HepG2 (cell line): ENCODE data around the gene SNX12. TPM values are rescaled to one million over a fixed set of nuclear protein-coding genes. Genes with fewer than 3 reads are reported as not detected.

ENCODE experiments used
- ATAC-seq: fragments of 200-7000 bp; cut with Tn5 transposase; 3 replicates; pipeline ENCODE4 v1.9.1; 2020; ENCODE audit warnings: mild to moderate bottlenecking, moderate library complexity
- BruUV-seq: library from RNA; stranded (reverse); fragments of 400-500 nt; replicated peaks from 2 replicates; lab custom pipeline; 2021; lab: Mats Ljungman, UMichigan
- CTCF ChIA-PET: fragments of 300-600 bp; formaldehyde crosslinking; extraction: SDS; loops from one replicate; lab custom pipeline; 2021; ENCODE audit warnings: low total read pairs, inconsistent platforms, low intra/inter-chr PET ratio; lab: Yijun Ruan, JAX
- POLR2A ChIA-PET: fragments of 350-600 bp; sonication (Branson Sonifier 250); formaldehyde crosslinking; loops from one replicate; lab custom pipeline; 2020; ENCODE audit warnings: antibody characterized with exemption, inconsistent platforms; lab: Yijun Ruan, JAX
- DNase-seq: peaks from one replicate; pipeline ENCODE4 v3.0.0-alpha.2; 2015; ENCODE audit warnings: low spot score
- FAIRE-seq: peaks from 3 replicates; lab custom pipeline; 2011; peaks lifted over from hg19 to GRCh38; lab: Jason Lieb, UNC
- H2AFZ ChIP-seq: one replicate; pipeline ENCODE4 v1.6.1; 2011; ENCODE audit warnings: low read length, inconsistent platforms
- H3K27ac ChIP-seq: fragments of 300-600 bp; 3 replicates; pipeline ENCODE4 v1.8.0; 2011; ENCODE audit warnings: mixed run types, mild to moderate bottlenecking, mixed read lengths, low read length, inconsistent platforms; ENCODE audit not compliant: insufficient read depth; ENCODE audit errors: extremely low read length
- H3K27me3 ChIP-seq, 2 experiments: fragments of 200-600 bp in 1 of 2; 2 replicates in 1 of 2; 3 replicates in 1 of 2; pipeline versions ENCODE4 v1.6.0 to v1.8.0; 2011; ENCODE audit warnings: low read length in 2 of 2, mild to moderate bottlenecking in 2 of 2, moderate library complexity in 2 of 2, inconsistent platforms in 1 of 2; ENCODE audit not compliant: insufficient read depth in 2 of 2, control insufficient read depth in 1 of 2
- H3K36me3 ChIP-seq, 2 experiments: fragments of 200-600 bp in 1 of 2; replicated peaks in 1 of 2; 2 replicates in 1 of 2; 3 replicates in 1 of 2; pipeline versions ENCODE4 v1.5.1 to v1.8.0; 2011; ENCODE audit warnings: low read length in 2 of 2, inconsistent platforms in 1 of 2; ENCODE audit not compliant: insufficient read depth in 2 of 2, control insufficient read depth in 1 of 2
- H3K4me1 ChIP-seq: 2 replicates; pipeline ENCODE4 v1.5.1; 2012; ENCODE audit warnings: low read length, inconsistent platforms; ENCODE audit not compliant: insufficient read depth
- H3K4me2 ChIP-seq: 2 replicates; pipeline ENCODE4 v1.6.0; 2011; ENCODE audit warnings: low read depth, low read length, inconsistent platforms
- H3K4me3 ChIP-seq, 3 experiments: fragments of 200-600 bp in 1 of 3; sonication (generic), shearing (Covaris generic) in 1 of 3; replicated peaks in 1 of 3; 2 replicates each; pipeline ENCODE4 v1.5.1; 2011 to 2016; ENCODE audit warnings: low read length in 3 of 3, inconsistent platforms in 2 of 3, low read depth in 2 of 3, mild to moderate bottlenecking in 2 of 3, control low read depth in 1 of 3, mixed read lengths in 1 of 3; ENCODE audit not compliant: insufficient read depth in 1 of 3
- H3K79me2 ChIP-seq: one replicate; pipeline ENCODE4 v1.6.1; 2011; ENCODE audit warnings: low read length, inconsistent platforms; ENCODE audit not compliant: insufficient read depth
- H3K9ac ChIP-seq: 2 replicates; pipeline ENCODE4 v1.6.0; 2011; ENCODE audit warnings: mild to moderate bottlenecking, low read depth, low read length, inconsistent platforms; ENCODE audit not compliant: insufficient read depth
- H3K9me3 ChIP-seq: 2 replicates; pipeline ENCODE4 v1.5.1; 2012; ENCODE audit warnings: mild to moderate bottlenecking, low read length
- H4K20me1 ChIP-seq: 2 replicates; pipeline ENCODE4 v1.6.0; 2011; ENCODE audit warnings: inconsistent platforms, mild to moderate bottlenecking, low read length, moderate library complexity; ENCODE audit not compliant: insufficient read depth
- BORCS8-MEF2B ChIP-seq: sonication (generic); formaldehyde crosslinking; IDR thresholded peaks from 2 replicates; pipeline ENCODE4 v1.8.0; 2022; ENCODE audit warnings: mild to moderate bottlenecking, missing genetic modification reagents
- DMAP1 ChIP-seq: IDR thresholded peaks from 2 replicates; pipeline ENCODE4 v1.6.1; 2016
- ELF1 ChIP-seq: sonication (generic); formaldehyde crosslinking; IDR thresholded peaks from 2 replicates; pipeline ENCODE4 v1.4.0; 2020; ENCODE audit warnings: missing genetic modification reagents
- ELF3 ChIP-seq: IDR thresholded peaks from 2 replicates; pipeline ENCODE4 v1.6.1; 2016; ENCODE audit warnings: missing genetic modification reagents, missing compliant biosample characterization
- FOXP1 ChIP-seq, 2 experiments: fragments of 450-650 bp in 1 of 2; IDR thresholded peaks; 2 replicates each; pipeline ENCODE4 v1.6.1; 2017 to 2018; ENCODE audit warnings: antibody characterized with exemption in 1 of 2
- KLF9 ChIP-seq: IDR thresholded peaks from 2 replicates; pipeline ENCODE4 v1.6.1; 2016; ENCODE audit warnings: low read depth
- LCORL ChIP-seq, 2 experiments: fragments of 450-650 bp in 1 of 2; sonication (generic) in 1 of 2; formaldehyde crosslinking in 1 of 2; IDR thresholded peaks; 2 replicates each; pipeline versions ENCODE4 v1.5.0 to v1.6.1; 2017 to 2020; ENCODE audit warnings: antibody characterized with exemption in 1 of 2, missing genetic modification reagents in 1 of 2
- MEIS2 ChIP-seq: sonication (generic); formaldehyde crosslinking; IDR thresholded peaks from 2 replicates; pipeline ENCODE4 v1.9.0; 2021; ENCODE audit warnings: mild to moderate bottlenecking, missing genetic modification reagents
- PHF5A ChIP-seq: IDR thresholded peaks from one replicate; pipeline ENCODE4 v1.6.1; 2018; ENCODE audit warnings: low read depth, missing genetic modification reagents; ENCODE audit not compliant: unreplicated experiment
- RORA ChIP-seq: sonication (generic); formaldehyde crosslinking; IDR thresholded peaks from 2 replicates; pipeline ENCODE4 v1.5.0; 2020; ENCODE audit warnings: mild to moderate bottlenecking, missing genetic modification reagents, moderate library complexity
- TSC22D2 ChIP-seq: sonication (generic); formaldehyde crosslinking; IDR thresholded peaks from 2 replicates; pipeline ENCODE4 v1.5.1; 2020; ENCODE audit warnings: missing genetic modification reagents, mild to moderate bottlenecking, borderline replicate concordance
- ZBTB38 ChIP-seq: sonication (generic); formaldehyde crosslinking; IDR thresholded peaks from 2 replicates; pipeline ENCODE4 v1.5.1; 2020; ENCODE audit warnings: mild to moderate bottlenecking, missing genetic modification reagents
- ZC3H13 ChIP-seq: sonication (generic); formaldehyde crosslinking; IDR thresholded peaks from 2 replicates; pipeline ENCODE4 v1.8.1; 2023; ENCODE audit warnings: mild to moderate bottlenecking, missing genetic modification reagents, moderate library complexity
- ZNF572 ChIP-seq: sonication (generic); formaldehyde crosslinking; IDR thresholded peaks from 2 replicates; pipeline ENCODE4 v1.5.1; 2020; ENCODE audit warnings: mild to moderate bottlenecking, missing genetic modification reagents
- ZSCAN12 ChIP-seq: sonication (generic); formaldehyde crosslinking; IDR thresholded peaks from 2 replicates; pipeline ENCODE4 v1.9.0; 2021; ENCODE audit warnings: mild to moderate bottlenecking, missing genetic modification reagents
- WGBS: methylation state at CpG from one replicate; pipeline ENCODE4 v1.1.6; 2017; ENCODE audit warnings: low lambda C conversion rate; 5-methylcytosine and 5-hydroxymethylcytosine counted together
- in situ Hi-C: cut with HindIII; loops from 2 replicates; pipeline ENCODE4 v1.10.0; 2017; ENCODE audit warnings: low pct_unique_long_range_greater_than_20kb; ENCODE audit not compliant: extremely low pct_ligation_motif_present
- intact Hi-C: fragments of 100-400 bp; cut with micrococcal nuclease; formaldehyde crosslinking; loops from one replicate; pipeline ENCODE4 v1.10.0; 2022; ENCODE audit not compliant: unreplicated experiment
- polyA plus RNA-seq, 8 experiments: library from polyadenylated mRNA; depleted of rRNA in 3 of 8; stranded (reverse) in 7 of 8; unstranded in 1 of 8; fragments of >200 nt; fragmentation: Illumina TruSeq in 4 of 8; extraction: Trizol in 4 of 8; gene quantifications; 2 replicates each; pipeline versions ENCODE4 v1.2.1 to v1.2.3, GENCODE V29; 2011 to 2016; ENCODE audit warnings: low read depth in 4 of 8, missing spikeins in 1 of 8, mixed read lengths in 1 of 8; ENCODE audit not compliant: insufficient read depth in 1 of 8
- total RNA-seq, 5 experiments: library from RNA; depleted of rRNA; stranded (reverse); fragments of >200 nt; fragmentation: Illumina TruSeq; extraction: Trizol; gene quantifications; 2 replicates each; pipeline ENCODE4 v1.2.3, GENCODE V29; 2016; ENCODE audit warnings: low read depth in 1 of 5
- TF ChIP-seq, protein P1 (sequence below): sonication (generic); formaldehyde crosslinking; IDR thresholded peaks from 2 replicates; pipeline ENCODE4 v1.4.0; 2020; ENCODE audit warnings: missing genetic modification reagents
- TF ChIP-seq, protein P2 (sequence below): sonication (generic); formaldehyde crosslinking; IDR thresholded peaks from 2 replicates; pipeline ENCODE4 v1.8.0; 2022; ENCODE audit warnings: missing genetic modification reagents, mild to moderate bottlenecking, borderline replicate concordance

Gene SNX12
- total and polyA plus RNA-seq, 2 of the 13 experiments (the other 11 are each of a cell fraction or from before 2014, with no cell fraction given): 30.3 to 42.2 TPM

GRCh38 chrX:71111141-71111843, 43.2 kb upstream of the SNX12 start, which contains the start of gene IL2RG (continued):
- TF ChIP-seq LCORL (IDR thresholded peaks at IDR 0.05): no peak
- no peak for TF ChIP-seq LCORL (CRISPR knock-in tag; IDR thresholded peaks at IDR 0.05)
- TF ChIP-seq PHF5A (CRISPR knock-in tag): no peak
- TF ChIP-seq ZC3H13 (CRISPR knock-in tag): no peak

DNA sequence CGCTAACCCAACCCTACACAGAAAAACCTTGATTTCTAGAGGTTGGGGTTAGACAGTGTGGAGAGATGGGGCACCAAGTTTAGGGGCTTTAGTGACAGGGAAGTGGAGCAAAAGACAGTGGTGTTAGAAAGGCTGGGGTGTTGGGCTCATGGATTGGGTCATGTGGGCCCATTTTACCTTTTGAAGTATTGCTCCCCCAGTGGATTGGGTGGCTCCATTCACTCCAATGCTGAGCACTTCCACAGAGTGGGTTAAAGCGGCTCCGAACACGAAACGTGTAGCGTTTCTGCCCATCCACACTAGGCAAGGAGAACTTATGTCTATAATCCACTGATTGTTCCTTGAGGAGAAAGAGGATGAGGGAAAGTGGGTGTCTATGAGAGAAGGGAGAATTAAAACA, 40.9 kb upstream of the SNX12 start:
- H3K4me3 ChIP-seq: no peak overlapping the region
- H3K9me3 ChIP-seq: no peaks in the 10 kb centered on the region
- no peaks in the 10 kb centered on the region for H3K27me3 ChIP-seq
- H2AFZ ChIP-seq: no peak overlapping the region
- H3K36me3 ChIP-seq: no peaks in the 10 kb centered on the region
- peaks cover 8% of the 10 kb centered on the region for H3K4me1 ChIP-seq
- H3K27ac ChIP-seq: no peak overlapping the region
- no peaks in the 10 kb centered on the region for H3K79me2 ChIP-seq
- no peak overlapping the region for H3K9ac ChIP-seq
- 94% methylated on average over 6 of the region's 6 CpGs for WGBS
- ATAC-seq (no peak), FAIRE-seq (no peak), DNase-seq (no peak)
- in situ Hi-C loops (no loop called here), intact Hi-C loops (no loop called here)
- POLR2A ChIA-PET: no interaction called here
- H4K20me1 ChIP-seq: no peaks in the 10 kb centered on the region
- CTCF ChIA-PET: no interaction called here
- H3K4me2 ChIP-seq: no peak overlapping the region
- no TSS peak for BruUV-seq
- no peak for TF ChIP-seq DMAP1 (CRISPR knock-in tag)
- TF ChIP-seq, protein P1, sequence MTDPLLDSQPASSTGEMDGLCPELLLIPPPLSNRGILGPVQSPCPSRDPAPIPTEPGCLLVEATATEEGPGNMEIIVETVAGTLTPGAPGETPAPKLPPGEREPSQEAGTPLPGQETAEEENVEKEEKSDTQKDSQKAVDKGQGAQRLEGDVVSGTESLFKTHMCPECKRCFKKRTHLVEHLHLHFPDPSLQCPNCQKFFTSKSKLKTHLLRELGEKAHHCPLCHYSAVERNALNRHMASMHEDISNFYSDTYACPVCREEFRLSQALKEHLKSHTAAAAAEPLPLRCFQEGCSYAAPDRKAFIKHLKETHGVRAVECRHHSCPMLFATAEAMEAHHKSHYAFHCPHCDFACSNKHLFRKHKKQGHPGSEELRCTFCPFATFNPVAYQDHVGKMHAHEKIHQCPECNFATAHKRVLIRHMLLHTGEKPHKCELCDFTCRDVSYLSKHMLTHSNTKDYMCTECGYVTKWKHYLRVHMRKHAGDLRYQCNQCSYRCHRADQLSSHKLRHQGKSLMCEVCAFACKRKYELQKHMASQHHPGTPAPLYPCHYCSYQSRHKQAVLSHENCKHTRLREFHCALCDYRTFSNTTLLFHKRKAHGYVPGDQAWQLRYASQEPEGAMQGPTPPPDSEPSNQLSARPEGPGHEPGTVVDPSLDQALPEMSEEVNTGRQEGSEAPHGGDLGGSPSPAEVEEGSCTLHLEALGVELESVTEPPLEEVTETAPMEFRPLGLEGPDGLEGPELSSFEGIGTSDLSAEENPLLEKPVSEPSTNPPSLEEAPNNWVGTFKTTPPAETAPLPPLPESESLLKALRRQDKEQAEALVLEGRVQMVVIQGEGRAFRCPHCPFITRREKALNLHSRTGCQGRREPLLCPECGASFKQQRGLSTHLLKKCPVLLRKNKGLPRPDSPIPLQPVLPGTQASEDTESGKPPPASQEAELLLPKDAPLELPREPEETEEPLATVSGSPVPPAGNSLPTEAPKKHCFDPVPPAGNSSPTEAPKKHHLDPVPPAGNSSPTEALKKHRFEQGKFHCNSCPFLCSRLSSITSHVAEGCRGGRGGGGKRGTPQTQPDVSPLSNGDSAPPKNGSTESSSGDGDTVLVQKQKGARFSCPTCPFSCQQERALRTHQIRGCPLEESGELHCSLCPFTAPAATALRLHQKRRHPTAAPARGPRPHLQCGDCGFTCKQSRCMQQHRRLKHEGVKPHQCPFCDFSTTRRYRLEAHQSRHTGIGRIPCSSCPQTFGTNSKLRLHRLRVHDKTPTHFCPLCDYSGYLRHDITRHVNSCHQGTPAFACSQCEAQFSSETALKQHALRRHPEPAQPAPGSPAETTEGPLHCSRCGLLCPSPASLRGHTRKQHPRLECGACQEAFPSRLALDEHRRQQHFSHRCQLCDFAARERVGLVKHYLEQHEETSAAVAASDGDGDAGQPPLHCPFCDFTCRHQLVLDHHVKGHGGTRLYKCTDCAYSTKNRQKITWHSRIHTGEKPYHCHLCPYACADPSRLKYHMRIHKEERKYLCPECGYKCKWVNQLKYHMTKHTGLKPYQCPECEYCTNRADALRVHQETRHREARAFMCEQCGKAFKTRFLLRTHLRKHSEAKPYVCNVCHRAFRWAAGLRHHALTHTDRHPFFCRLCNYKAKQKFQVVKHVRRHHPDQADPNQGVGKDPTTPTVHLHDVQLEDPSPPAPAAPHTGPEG: no peak
- no peak for TF ChIP-seq MEIS2 (CRISPR knock-in tag)
- TF ChIP-seq ZSCAN12 (CRISPR knock-in tag): no peak
- TF ChIP-seq FOXP1 (IDR thresholded peaks at IDR 0.05): no peak
- TF ChIP-seq FOXP1 (CRISPR knock-in tag; IDR thresholded peaks at IDR 0.05): no peak
- no peak for TF ChIP-seq TSC22D2 (CRISPR knock-in tag)
- TF ChIP-seq, protein P2, sequence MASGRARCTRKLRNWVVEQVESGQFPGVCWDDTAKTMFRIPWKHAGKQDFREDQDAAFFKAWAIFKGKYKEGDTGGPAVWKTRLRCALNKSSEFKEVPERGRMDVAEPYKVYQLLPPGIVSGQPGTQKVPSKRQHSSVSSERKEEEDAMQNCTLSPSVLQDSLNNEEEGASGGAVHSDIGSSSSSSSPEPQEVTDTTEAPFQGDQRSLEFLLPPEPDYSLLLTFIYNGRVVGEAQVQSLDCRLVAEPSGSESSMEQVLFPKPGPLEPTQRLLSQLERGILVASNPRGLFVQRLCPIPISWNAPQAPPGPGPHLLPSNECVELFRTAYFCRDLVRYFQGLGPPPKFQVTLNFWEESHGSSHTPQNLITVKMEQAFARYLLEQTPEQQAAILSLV: no peak
- TF ChIP-seq ZNF572 (CRISPR knock-in tag): no peak
- TF ChIP-seq ELF1 (CRISPR knock-in tag): no peak
- no peak for TF ChIP-seq ELF3 (CRISPR knock-in tag)
- no peak for TF ChIP-seq BORCS8-MEF2B
- TF ChIP-seq KLF9: no peak
- TF ChIP-seq ZBTB38 (CRISPR knock-in tag): no peak
- TF ChIP-seq RORA: no peak
